ENCODE data around the gene TGFBR3.

TGFBR3 gene

GRCh38 chr1:91645031-91645430, 240.9 kb downstream of the TGFBR3 start:
- TF ChIP-seq CTCF (IDR thresholded peaks at IDR 0.05; ENCODE audit: control insufficient read depth, extremely low read depth, insufficient read depth), result no peak
- DNase-seq (ENCODE audit: low read depth), result no peak
- no peak overlapping the region for H3K4me3 ChIP-seq (ENCODE audit: low read depth, low read length)

DNA sequence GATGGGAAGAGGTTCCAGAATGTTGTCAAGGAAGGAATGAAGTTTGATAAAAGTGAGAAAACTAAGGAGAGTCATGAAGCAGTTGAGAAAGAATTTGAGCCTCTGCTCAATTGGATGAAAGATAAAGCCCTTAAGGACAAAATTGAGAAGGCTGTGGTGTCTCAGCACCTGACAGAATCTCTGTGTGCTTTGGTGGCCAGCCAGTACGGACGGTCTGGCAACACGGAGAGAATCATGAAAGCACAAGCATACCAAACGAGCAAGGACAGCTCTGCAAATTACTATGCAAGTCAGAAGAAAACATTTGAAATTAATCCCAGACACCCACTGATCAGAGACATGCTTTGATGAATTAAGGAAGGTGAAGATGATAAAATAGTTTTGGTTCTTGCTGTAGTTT, 242.5 kb downstream of the TGFBR3 start:
- no peak overlapping the region for H3K4me3 ChIP-seq (ENCODE audit: low read depth, low read length)
- no peak for TF ChIP-seq CTCF (IDR thresholded peaks at IDR 0.05; ENCODE audit: control insufficient read depth, extremely low read depth, insufficient read depth)
- peak; percentile 11 for DNase-seq (ENCODE audit: low read depth)

DNA sequence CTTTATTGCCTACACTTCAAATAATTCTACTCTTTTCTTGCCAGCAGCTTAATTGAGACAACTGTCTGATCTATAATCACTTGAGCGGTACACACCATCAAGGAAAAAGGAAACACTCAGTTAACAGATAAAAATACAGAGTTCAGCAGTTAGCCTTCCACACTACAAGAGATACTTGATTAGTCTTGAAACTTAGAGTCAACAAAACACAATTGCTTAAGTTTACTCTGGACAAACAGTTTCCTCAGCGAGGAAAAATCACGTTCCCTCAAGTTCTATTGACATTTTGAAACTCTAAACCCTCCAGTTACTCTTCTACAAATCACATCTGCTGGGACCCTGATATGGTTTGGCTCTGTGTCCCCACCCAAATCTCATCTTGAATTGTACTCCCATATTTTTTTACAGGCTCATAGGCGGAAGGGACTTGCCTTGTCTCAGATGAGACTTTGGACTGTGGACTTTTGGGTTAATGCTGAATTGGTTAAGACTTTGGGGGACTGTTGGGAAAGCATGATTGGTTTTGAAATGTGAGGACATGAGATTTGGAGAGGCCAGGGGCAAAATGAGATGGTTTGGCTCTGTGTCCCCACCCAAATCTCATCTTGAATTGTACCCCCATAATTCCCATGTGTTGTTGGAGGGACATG, 244.9 kb downstream of the TGFBR3 start:
- no peak overlapping the region for H3K4me3 ChIP-seq (ENCODE audit: low read depth, low read length)
- TF ChIP-seq CTCF (IDR thresholded peaks at IDR 0.05; ENCODE audit: control insufficient read depth, extremely low read depth, insufficient read depth), result no peak
- DNase-seq (ENCODE audit: low read depth), result no peak

DNA sequence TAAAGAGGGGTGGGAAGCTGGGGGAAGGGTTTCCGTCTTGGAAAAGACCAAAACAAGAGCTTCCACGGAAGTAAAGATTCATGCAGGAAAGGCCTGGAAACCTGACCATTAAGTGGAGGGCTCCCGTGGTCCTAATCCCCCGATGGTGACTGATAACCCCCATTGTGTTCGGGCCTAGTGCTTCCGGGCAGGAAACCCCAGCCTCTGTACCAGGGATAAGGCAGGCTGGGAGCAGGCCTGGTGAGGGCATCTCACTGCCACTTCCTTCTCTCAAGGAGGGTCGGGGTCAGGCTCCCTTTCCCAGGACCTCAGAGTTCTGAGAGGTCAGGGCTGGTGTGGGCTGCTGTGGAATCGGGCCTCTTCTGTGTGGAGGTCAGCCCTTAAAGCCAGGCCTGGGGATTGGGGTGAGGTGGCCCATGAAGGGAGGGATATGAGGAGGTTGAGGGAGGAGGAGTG, 248.4 kb downstream of the TGFBR3 start:
- no peak for TF ChIP-seq CTCF (IDR thresholded peaks at IDR 0.05; ENCODE audit: control insufficient read depth, extremely low read depth, insufficient read depth)
- DNase-seq (ENCODE audit: low read depth), result no peak

GRCh38 chr1:91635763-91636162, 250.2 kb downstream of the TGFBR3 start:
- no peak for DNase-seq (ENCODE audit: low read depth)
- no peak for TF ChIP-seq CTCF (IDR thresholded peaks at IDR 0.05; ENCODE audit: control insufficient read depth, extremely low read depth, insufficient read depth)
- H3K4me3 ChIP-seq (ENCODE audit: low read depth, low read length), result no peak overlapping the region

More for the DNA sequence above, 248.4 kb downstream of the TGFBR3 start:
- H3K4me3 ChIP-seq (ENCODE audit: low read depth, low read length), result no peak overlapping the region

GRCh38 chr1:91633438-91633837, 252.5 kb downstream of the TGFBR3 start:
- no peak overlapping the region for H3K4me3 ChIP-seq (ENCODE audit: low read depth, low read length)
- no peak for DNase-seq (ENCODE audit: low read depth)
- TF ChIP-seq CTCF (IDR thresholded peaks at IDR 0.05; ENCODE audit: control insufficient read depth, extremely low read depth, insufficient read depth), result no peak

Data from LNCaP clone FGC (cell line).